Right cardiac atrium (tissue), 5 donors: ENCODE measurements around the gene LYPD4. TPM values are rescaled to one million over a fixed set of nuclear protein-coding genes. Genes with fewer than 3 reads are reported as not detected.

Experiments used
- ATAC-seq, 2 donors: fragments of 200-7000 bp; cut with Tn5 transposase; one replicate each; pipeline versions ENCODE4 v1.8.0 to v1.9.1; 2020; ENCODE audit warnings: moderate library complexity in 2 of 2, mild to moderate bottlenecking in 1 of 2
- DNase-seq, 3 donors: peaks; one replicate each; pipeline ENCODE4 v3.0.0-alpha.2; 2020
- H3K27ac ChIP-seq: one replicate; pipeline ENCODE4 v1.5.1; 2013; ENCODE audit warnings: mild to moderate bottlenecking, low read length, control low read depth, moderate library complexity
- H3K27me3 ChIP-seq: one replicate; pipeline ENCODE4 v1.6.1; 2013; ENCODE audit not compliant: control insufficient read depth, insufficient read depth
- H3K4me1 ChIP-seq: one replicate; pipeline ENCODE4 v1.6.1; 2013; ENCODE audit warnings: low read length; ENCODE audit not compliant: control insufficient read depth, insufficient read depth
- H3K4me3 ChIP-seq: one replicate; pipeline ENCODE4 v1.5.1; 2013; ENCODE audit warnings: low read length, control low read depth
- H3K9me3 ChIP-seq: one replicate; pipeline ENCODE4 v1.6.1; 2013; ENCODE audit warnings: low read length; ENCODE audit not compliant: control insufficient read depth
- WGBS: extraction: QIAGEN DNeasy Blood & Tissue Kit; methylation state at CpG from one replicate; pipeline ENCODE4 v1.1.7; 2013; 5-methylcytosine and 5-hydroxymethylcytosine counted together
- intact Hi-C, 4 donors: fragments of 100-400 bp; cut with DNase I; formaldehyde crosslinking; loops; one replicate each; pipeline versions ENCODE4 v1.11.0 to v1.14.0; 2022 to 2023
- polyA plus RNA-seq: library from polyadenylated mRNA; stranded (reverse); fragments of 200-250 nt; gene quantifications from one replicate; pipeline ENCODE4 v1.2.3, GENCODE V29; 2013
- total RNA-seq, 4 donors: library from RNA; stranded (reverse); fragmentation: NEBNext Ultra II Directional; extraction: Animal tissue kit (Norgen Biotek cat#: 25700); gene quantifications; one replicate each; pipeline ENCODE4 v1.2.1, GENCODE V29; 2021
- donor health status: healthy with polysubstance abuse.
- donor health status: DM: no; HTN: yes; CAD: no.
- donor health status: DM: no; HTN: no; CAD: no.
- donor health status: DM: no; HTN: yes; CAD: no; lungs with severe emphysema.
- donor health status: DM: yes; HTN: yes; CAD: no.

Gene LYPD4
- total and polyA plus RNA-seq, 5 donors: not detected

DNA sequence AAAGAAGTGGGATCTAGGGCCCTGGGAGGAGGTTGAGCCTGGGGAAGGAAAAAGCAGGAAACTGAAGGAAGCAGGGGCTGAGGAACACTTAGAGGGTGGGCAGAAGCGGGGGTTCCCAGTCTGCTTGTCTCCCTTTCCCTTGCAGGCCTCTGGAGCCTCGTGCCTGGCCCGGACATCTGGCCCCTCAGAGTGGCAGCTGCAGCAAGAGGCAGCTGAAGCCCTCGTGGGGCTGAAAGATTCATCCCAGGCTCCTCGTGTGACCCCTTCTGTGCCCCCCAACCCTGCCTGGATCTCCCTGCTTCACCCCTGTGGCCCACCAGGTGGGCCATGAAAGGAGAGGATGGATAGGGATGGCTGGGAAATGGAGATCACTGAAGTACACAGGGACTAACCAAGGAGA, 5.9 kb upstream of the LYPD4 start:
- no peak for DNase-seq
- 63% methylated on average over 5 of the region's 5 CpGs for WGBS
- intact Hi-C loops: no loop called here
- Histone ChIP-seq H3K27me3 (no peaks in the 10 kb centered on the region), H3K4me3 (no peak overlapping the region), H3K4me1 (no peaks in the 10 kb centered on the region), H3K27ac (no peak overlapping the region), H3K9me3 (no peaks in the 10 kb centered on the region)
- no peak for ATAC-seq

DNA sequence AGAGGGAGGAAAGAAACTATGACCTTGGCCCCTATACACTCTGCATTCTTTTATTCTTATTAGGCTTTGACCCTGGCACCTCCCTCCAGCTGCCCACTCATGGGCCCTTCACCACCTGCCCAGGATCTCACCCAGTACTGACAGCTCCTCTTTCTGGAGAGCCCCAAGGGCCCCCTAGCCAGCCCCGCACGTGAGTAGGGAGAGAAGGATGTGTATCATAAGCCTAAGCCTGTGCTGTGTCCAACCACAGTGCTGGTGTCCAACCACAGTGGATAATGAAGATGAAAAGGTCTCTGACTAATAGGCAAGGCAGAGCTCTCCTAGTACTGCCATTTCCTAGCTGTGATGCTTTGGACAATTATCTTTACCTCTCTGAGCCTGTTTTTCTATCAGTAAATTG, 4.6 kb upstream of the LYPD4 start:
- 69% methylated on average over 2 of the region's 2 CpGs for WGBS
- Histone ChIP-seq H3K4me3 (no peak overlapping the region), H3K27ac (no peak overlapping the region), H3K27me3 (no peaks in the 10 kb centered on the region), H3K9me3 (no peaks in the 10 kb centered on the region), H3K4me1 (no peaks in the 10 kb centered on the region)
- no peak for DNase-seq
- ATAC-seq: no peak
- intact Hi-C loops: no loop called here

DNA sequence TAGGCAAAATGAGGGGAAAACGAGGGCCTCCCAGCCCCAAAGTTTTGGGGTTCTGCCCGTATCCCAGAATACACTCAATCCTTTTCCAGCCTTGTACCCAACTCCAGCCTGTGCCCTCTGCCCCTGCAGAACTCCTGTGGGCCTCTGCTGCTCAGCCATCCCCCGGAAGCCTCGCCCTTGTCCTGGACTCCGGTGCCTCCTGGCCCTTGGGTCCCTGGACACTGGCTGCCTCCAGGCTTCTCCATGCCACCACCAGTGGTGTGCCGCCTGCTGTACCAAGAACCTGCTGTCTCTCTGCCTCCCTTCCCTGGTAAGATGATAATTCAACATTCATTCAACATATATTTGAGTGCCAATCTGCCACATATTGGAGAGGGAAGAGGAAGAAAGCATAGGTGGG, 4.2 kb upstream of the LYPD4 start:
- no peaks in the 10 kb centered on the region for H3K9me3 ChIP-seq
- no peak overlapping the region for H3K4me3 ChIP-seq
- DNase-seq (no peak), ATAC-seq (no peak)
- intact Hi-C loops: no loop called here
- no peaks in the 10 kb centered on the region for H3K27me3 ChIP-seq
- 83% methylated on average over 6 of the region's 6 CpGs for WGBS
- H3K27ac ChIP-seq: no peak overlapping the region
- H3K4me1 ChIP-seq: no peaks in the 10 kb centered on the region

DNA sequence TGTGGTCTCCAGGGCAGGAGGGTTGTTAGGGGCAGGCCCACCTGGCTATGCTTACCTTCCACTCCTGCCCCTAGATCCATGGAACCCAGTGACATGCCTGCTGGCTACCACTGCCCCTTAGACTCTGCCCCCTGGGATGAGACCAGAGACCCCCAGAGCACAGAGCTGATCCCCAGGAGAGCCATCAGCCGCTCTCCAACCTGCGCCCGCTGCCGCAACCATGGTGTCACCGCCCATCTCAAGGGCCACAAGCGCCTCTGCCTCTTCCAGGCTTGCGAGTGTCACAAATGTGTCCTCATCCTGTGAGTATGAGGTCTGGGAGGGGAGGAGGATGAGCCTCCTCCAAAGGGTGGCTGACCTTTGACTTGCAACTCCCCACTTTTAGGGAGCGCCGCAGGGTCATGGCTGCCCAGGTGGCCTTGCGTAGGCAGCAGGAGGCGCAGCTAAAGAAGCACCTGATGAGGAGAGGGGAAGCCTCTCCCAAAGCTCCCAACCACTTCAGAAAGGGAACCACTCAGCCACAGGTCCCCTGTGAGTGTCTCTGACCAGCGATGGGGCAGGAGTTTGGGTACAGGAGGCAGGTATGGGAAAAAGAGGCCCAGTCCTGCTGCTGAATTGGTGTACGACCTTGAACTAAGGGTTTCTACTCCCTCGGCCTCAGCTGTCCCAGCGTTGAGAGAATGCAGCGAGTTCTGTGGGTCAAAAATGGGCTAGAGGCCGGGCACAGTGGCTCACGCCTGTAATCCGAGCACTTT, 3.0 kb upstream of the LYPD4 start:
- ATAC-seq: no peak
- DNase-seq: no peak
- H3K27me3 ChIP-seq: no peaks in the 10 kb centered on the region
- no peaks in the 10 kb centered on the region for H3K4me1 ChIP-seq
- 87% methylated on average over 19 of the region's 19 CpGs for WGBS
- H3K9me3 ChIP-seq: no peaks in the 10 kb centered on the region
- no peak overlapping the region for H3K4me3 ChIP-seq
- H3K27ac ChIP-seq: no peak overlapping the region
- intact Hi-C loops: no loop called here

DNA sequence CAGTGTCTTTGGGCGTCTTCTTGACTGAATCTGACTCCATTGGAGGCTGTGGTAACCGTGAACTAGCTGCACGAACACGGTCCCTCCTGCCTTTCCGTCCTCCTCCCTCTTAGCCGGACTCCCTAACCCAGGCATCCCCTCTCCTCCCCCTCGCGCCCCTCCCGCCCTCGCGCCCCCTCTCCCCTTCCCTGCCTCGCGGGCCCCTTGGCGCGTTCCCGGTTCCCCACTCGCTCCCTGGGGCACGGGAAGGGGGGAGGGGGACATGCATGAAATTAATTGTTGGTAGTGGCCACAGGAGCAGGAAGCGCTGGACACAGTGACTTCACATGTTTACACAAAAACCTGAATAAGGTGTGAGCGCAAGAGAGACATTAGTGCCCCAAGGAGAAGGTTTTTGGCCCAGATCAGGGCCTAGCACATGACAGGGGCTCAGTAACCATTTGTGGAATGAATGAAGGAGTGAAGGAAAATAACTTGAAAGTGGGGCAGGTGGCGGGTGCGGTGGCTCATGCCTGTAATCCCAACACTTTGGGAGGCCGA, 638 bp upstream of the LYPD4 start:
- no peaks in the 10 kb centered on the region for H3K27me3 ChIP-seq
- DNase-seq (no peak), ATAC-seq (no peak)

GRCh38 chr19:41845001-41845050, 343 bp upstream of the LYPD4 start, which contains the start of gene DMRTC2:
Gene DMRTC2, plus strand, starts transcription at chr19:41845042. Its CDS starts 2,387 bp downstream, at chr19:41847429.
- intact Hi-C loops: no loop called here

More for the DNA sequence above, 638 bp upstream of the LYPD4 start:
- Histone ChIP-seq H3K4me1 (no peaks in the 10 kb centered on the region), H3K4me3 (no peak overlapping the region), H3K27ac (no peak overlapping the region), H3K9me3 (no peaks in the 10 kb centered on the region)
- intact Hi-C loops: no loop called here
- WGBS: 89% methylated on average over 23 of the region's 23 CpGs

GRCh38 chr19:41843371-41843770, 1.1 kb downstream of the LYPD4 start:
- WGBS: 34% methylated on average over 7 of the region's 7 CpGs
- no peaks in the 10 kb centered on the region for H3K27me3 ChIP-seq
- intact Hi-C loops: no loop called here

More at GRCh38 chr19:41845001-41845050, 343 bp upstream of the LYPD4 start, which contains the start of gene DMRTC2:
- DNase-seq (no peak), ATAC-seq (no peak)
- 95% methylated on average over 3 of the region's 3 CpGs for WGBS
- no peaks in the 10 kb centered on the region for H3K27me3 ChIP-seq
- H3K27ac ChIP-seq: no peak within 1 kb of the TSS
- no peaks in the 10 kb centered on the region for H3K9me3 ChIP-seq
- no peak within 1 kb of the TSS for H3K4me3 ChIP-seq
- H3K4me1 ChIP-seq: no peaks in the 10 kb centered on the region

DNA sequence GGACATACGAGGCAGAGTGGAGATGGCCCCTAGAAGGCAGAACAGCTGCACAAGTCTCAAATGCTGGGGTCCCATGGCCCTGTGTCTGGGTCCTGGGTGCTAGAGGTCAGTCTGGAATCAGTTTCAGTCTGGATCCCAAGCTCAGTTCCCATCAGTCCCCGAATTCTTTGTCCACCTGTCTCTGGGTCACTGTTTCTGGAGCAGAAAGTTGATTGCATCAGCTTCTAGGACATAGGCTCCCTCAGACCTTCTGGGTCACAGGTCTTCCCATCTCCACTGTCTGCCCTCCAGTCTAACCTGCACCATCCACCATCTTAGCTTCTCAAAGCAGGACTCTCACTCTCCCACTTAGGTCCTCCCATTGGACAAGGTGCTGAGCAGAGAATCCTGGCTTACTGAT, 5.3 kb downstream of the LYPD4 start:
- 65% methylated on average over 2 of the region's 2 CpGs for WGBS
- H3K27me3 ChIP-seq: no peaks in the 10 kb centered on the region
- no peak overlapping the region for H3K27ac ChIP-seq
- intact Hi-C loops: no loop called here
- no peaks in the 10 kb centered on the region for H3K9me3 ChIP-seq
- DNase-seq (no peak), ATAC-seq (no peak)
- H3K4me1 ChIP-seq: no peaks in the 10 kb centered on the region
- H3K4me3 ChIP-seq: no peak overlapping the region

More at GRCh38 chr19:41843371-41843770, 1.1 kb downstream of the LYPD4 start:
- no peaks in the 10 kb centered on the region for H3K9me3 ChIP-seq
- H3K4me1 ChIP-seq: no peaks in the 10 kb centered on the region
- no peak overlapping the region for H3K27ac ChIP-seq
- ATAC-seq (no peak), DNase-seq (no peak)
- no peak overlapping the region for H3K4me3 ChIP-seq

GRCh38 chr19:41837981-41838708, 6.3 kb downstream of the LYPD4 start:
- Histone ChIP-seq H3K27me3 (no peaks in the 10 kb centered on the region), H3K9me3 (no peaks in the 10 kb centered on the region), H3K4me3 (no peak overlapping the region), H3K4me1 (no peaks in the 10 kb centered on the region), H3K27ac (no peak overlapping the region)
- no peak for DNase-seq
- WGBS: 50% methylated on average over 13 of the region's 13 CpGs
- intact Hi-C loops: no loop called here
- ATAC-seq: no peak

- Histone ChIP-seq H3K27me3 (no peaks in the 10 kb centered on the region), H3K4me3 (no peak overlapping the region), H3K9me3 (no peaks in the 10 kb centered on the region), H3K27ac (no peak overlapping the region), H3K4me1 (no peaks in the 10 kb centered on the region)
- DNase-seq (no peak), ATAC-seq (peak in 1 of 2 donors; percentile 60)
- WGBS: 37% methylated on average over 12 of the region's 12 CpGs
- intact Hi-C loops: no loop called here
Measured at GRCh38 chr19:41821003-41821735, 23.3 kb downstream of the LYPD4 start.

DNA sequence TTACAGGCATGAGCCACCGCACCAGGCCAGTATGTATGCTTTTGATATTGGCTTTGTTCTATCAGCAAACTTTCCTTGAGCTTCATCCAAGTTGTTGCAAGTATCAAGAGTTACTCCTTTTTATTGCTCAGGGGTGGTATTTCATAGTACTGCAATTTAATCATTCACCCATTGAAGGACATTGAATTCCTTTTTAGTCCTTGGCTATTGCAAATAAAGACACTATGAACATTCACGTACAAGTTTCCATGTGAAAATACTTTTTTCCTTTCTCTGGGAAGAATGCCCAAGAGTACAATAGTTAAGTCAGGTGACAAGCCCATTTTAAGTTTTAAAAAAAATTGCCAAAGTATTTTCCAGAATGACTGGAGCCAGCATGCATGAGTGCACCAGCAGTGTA, 27.7 kb downstream of the LYPD4 start:
- Histone ChIP-seq H3K27ac (no peak overlapping the region), H3K4me1 (no peaks in the 10 kb centered on the region), H3K27me3 (no peaks in the 10 kb centered on the region), H3K4me3 (no peak overlapping the region), H3K9me3 (no peaks in the 10 kb centered on the region)
- intact Hi-C loops: no loop called here
- no peak for DNase-seq
- no peak for ATAC-seq
- WGBS: 71% methylated on average over 2 of the region's 2 CpGs
